Measurements from ENCODE around the gene DPYSL5. TPM values are rescaled to one million over a fixed set of nuclear protein-coding genes. Genes with fewer than 3 reads are reported as not detected.

Gene DPYSL5
- total and polyA plus RNA-seq, 9 of the 15 experiments (the other 6 are each of a cell fraction or from before 2014, with no cell fraction given) = 0.06 TPM; not detected in 8

GRCh38 chr2:26905341-26906198 is 57.6 kb downstream of the DPYSL5 start:
- CTCF ChIA-PET (ENCODE audit: low intra/inter-chr PET ratio) = interaction anchor here (0.7 kb wide), 1 partner anchor 72 kb away, joined by 8 read pairs; no protein-coding TSS in a partner anchor

GRCh38 chr2:26907416-26907815 is 59.5 kb downstream of the DPYSL5 start:
- Histone ChIP-seq H4K20me1 (replicated peaks; ENCODE audit: control insufficient read depth, insufficient read depth, low read length) (no peaks in the 10 kb centered on the region), H3K9ac (ENCODE audit: insufficient read depth in 1 of 2, low read depth in 2 of 2, low read length in 2 of 2) (no peak overlapping the region), H2AFZ (ENCODE audit: low read depth, low read length) (no peak overlapping the region), H3K9me3 (replicated peaks; ENCODE audit: control insufficient read depth, insufficient read depth, low read depth, low read length) (no peaks in the 10 kb centered on the region), H3K4me3 (no peak overlapping the region), H3K79me2 (ENCODE audit: control insufficient read depth, insufficient read depth, low read length) (no peaks in the 10 kb centered on the region), H3K4me1 (replicated peaks in 1 of 2; ENCODE audit: control insufficient read depth in 2 of 2, insufficient read depth in 2 of 2, low read length in 2 of 2) (no peaks in the 10 kb centered on the region), H3K4me2 (ENCODE audit: insufficient read depth, low read length) (no peak overlapping the region), H3K27ac (ENCODE audit: extremely low read depth, low read depth, low read length) (no peak overlapping the region), H3K27me3 (ENCODE audit: control insufficient read depth in 2 of 2, insufficient read depth in 2 of 2, low read length in 2 of 2) (peaks cover 27 to 57% of the 10 kb centered on the region in 2 experiments), H3K36me3 (ENCODE audit: control insufficient read depth, insufficient read depth, low read length) (no peaks in the 10 kb centered on the region), H3K9me1 (ENCODE audit: control insufficient read depth, insufficient read depth, low read length) (no peaks in the 10 kb centered on the region)
- intact Hi-C loops (cut with micrococcal nuclease) = no loop called here
- no peak for ATAC-seq
- DNase-seq (ENCODE audit: extremely low read depth in 1 of 4, low spot score in 3 of 4) = no peak
- FAIRE-seq = no peak
- BruUV-seq (replicated peaks) = no TSS peak
- CTCF ChIA-PET (ENCODE audit: low intra/inter-chr PET ratio) = no interaction called here
- POLR2A ChIA-PET = interaction anchor here (1.0 kb wide), 1 partner anchor 9 kb away, joined by 3 read pairs; no protein-coding TSS in a partner anchor
- 3% methylated on average over 7 of the region's 7 CpGs for WGBS (ENCODE audit: insufficient coverage, low coverage, missing lambda C conversion rate)
- in situ Hi-C loops (cut with MboI) = no loop called here
- no peak for TF ChIP-seq RFX5 (IDR thresholded peaks at IDR 0.05; ENCODE audit: low read depth, low read length)
- no peak for TF ChIP-seq ZNF165 (CRISPR knock-in tag; IDR thresholded peaks at IDR 0.05; ENCODE audit: borderline replicate concordance)
- no peak for TF ChIP-seq NR4A1 (CRISPR knock-in tag; IDR thresholded peaks at IDR 0.05)
- TF ChIP-seq NR4A1 (tag; IDR thresholded peaks at IDR 0.05) = no peak
- TF ChIP-seq ZBTB7A (IDR thresholded peaks at IDR 0.05; ENCODE audit: borderline replicate concordance, control insufficient read depth, low read depth, low read length) = no peak
- TF ChIP-seq FOXO4 (CRISPR knock-in tag; IDR thresholded peaks at IDR 0.05) = no peak
- no peak for TF ChIP-seq ZNF398 (CRISPR knock-in tag; IDR thresholded peaks at IDR 0.05)
- no peak for TF ChIP-seq POLR2AphosphoS5 (IDR thresholded peaks at IDR 0.05; ENCODE audit: control insufficient read depth, insufficient read depth, low read depth, low read length)

More at GRCh38 chr2:26905341-26906198, 57.6 kb downstream of the DPYSL5 start:
- Histone ChIP-seq H3K9me1 (ENCODE audit: control insufficient read depth, insufficient read depth, low read length) (no peaks in the 10 kb centered on the region), H3K36me3 (ENCODE audit: control insufficient read depth, insufficient read depth, low read length) (no peaks in the 10 kb centered on the region), H3K9me3 (replicated peaks; ENCODE audit: control insufficient read depth, insufficient read depth, low read depth, low read length) (no peaks in the 10 kb centered on the region), H2AFZ (ENCODE audit: low read depth, low read length) (no peak overlapping the region), H3K27ac (ENCODE audit: extremely low read depth, low read depth, low read length) (no peak overlapping the region), H3K79me2 (ENCODE audit: control insufficient read depth, insufficient read depth, low read length) (no peaks in the 10 kb centered on the region), H3K4me3 (no peak overlapping the region), H3K27me3 (ENCODE audit: control insufficient read depth in 2 of 2, insufficient read depth in 2 of 2, low read length in 2 of 2) (peaks cover 28 to 57% of the 10 kb centered on the region in 2 experiments), H4K20me1 (replicated peaks; ENCODE audit: control insufficient read depth, insufficient read depth, low read length) (0 out of 2 replicates have a peak, but pooled peaks cover 2% of the 10 kb centered on the region), H3K9ac (ENCODE audit: insufficient read depth in 1 of 2, low read depth in 2 of 2, low read length in 2 of 2) (no peak overlapping the region), H3K4me1 (replicated peaks in 1 of 2; ENCODE audit: control insufficient read depth in 2 of 2, insufficient read depth in 2 of 2, low read length in 2 of 2) (peaks cover 0 to 4% of the 10 kb centered on the region in 2 experiments; a peak in 2 of 5 replicates), H3K4me2 (ENCODE audit: insufficient read depth, low read length) (no peak overlapping the region)
- 1% methylated on average over 12 of the region's 12 CpGs for WGBS (ENCODE audit: insufficient coverage, low coverage, missing lambda C conversion rate)
- intact Hi-C loops (cut with micrococcal nuclease) = no loop called here
- DNase-seq (ENCODE audit: extremely low read depth in 1 of 4, low spot score in 3 of 4) (no peak), FAIRE-seq (no peak), ATAC-seq (no peak)
- POLR2A ChIA-PET = interaction anchor here (0.6 kb wide), 1 partner anchor 35 kb away, joined by 4 read pairs; no protein-coding TSS in a partner anchor
- TF ChIP-seq SRSF1 (IDR thresholded peaks at IDR 0.05; ENCODE audit: low read depth, low read length) = no peak
- in situ Hi-C loops (cut with MboI) = no loop called here
- BruUV-seq (replicated peaks) = no TSS peak

All from K562 (cell line).